Bone marrow (tissue), 2 donors: ENCODE measurements around the gene PDGFA.

Source experiments
- DNase-seq, 2 donors: peaks; one replicate each; lab custom pipeline; 2025; lab: John Stamatoyannopoulos, UW

PDGFA gene

DNA sequence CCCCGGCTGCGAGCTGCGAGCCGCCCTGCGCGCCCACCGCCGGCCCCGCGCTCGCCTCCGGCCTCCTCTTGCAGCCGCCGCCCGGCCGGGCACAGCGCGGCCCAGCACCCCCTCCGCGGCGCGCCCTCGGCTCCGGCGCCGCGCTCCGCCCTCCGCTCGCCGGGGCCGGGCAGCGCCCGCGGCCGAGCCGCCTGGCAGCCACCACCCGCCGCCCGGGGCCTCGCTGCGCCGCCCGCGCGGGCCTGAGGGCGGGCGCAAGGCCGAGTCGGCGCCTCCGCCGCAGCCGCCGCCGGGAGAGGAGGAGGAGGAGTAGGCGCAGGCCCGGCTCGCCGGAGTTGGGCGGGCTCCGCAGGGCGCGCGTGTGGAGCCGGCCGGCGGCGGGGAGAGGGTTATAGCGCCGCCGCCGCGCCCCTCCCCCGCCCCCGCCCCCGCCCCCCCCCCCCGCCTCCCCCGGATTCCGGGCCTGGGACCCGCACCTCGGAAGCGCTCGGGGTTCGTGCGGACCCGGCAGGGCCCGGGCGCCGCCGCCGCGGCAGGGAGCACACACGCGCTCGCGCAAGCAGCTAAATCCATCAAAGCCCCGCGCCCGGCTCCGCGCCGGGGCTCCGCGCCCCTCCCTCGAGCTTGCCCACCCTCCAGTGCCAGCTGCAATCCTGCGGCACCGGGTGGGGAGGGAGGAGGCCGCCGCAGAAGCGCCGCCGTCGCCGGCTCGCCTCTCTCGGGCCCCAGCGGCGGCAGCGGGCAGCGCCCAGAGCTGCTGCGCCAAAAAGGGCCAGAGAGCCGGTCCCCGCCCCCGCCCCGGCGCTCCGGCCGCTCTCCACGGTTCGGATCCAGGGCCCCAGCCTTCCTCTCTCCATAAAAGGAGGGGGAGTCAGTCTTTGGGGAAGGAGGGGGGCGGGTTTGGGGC lies at the start of gene PDGFA:
Gene PDGFA, minus strand, starts transcription at position 363 of the 907 bp plus-strand sequence. CDS start 845 bp downstream, outside the sequence.
- DNase-seq = peak in 1 of 2 donors; percentile 39

DNA sequence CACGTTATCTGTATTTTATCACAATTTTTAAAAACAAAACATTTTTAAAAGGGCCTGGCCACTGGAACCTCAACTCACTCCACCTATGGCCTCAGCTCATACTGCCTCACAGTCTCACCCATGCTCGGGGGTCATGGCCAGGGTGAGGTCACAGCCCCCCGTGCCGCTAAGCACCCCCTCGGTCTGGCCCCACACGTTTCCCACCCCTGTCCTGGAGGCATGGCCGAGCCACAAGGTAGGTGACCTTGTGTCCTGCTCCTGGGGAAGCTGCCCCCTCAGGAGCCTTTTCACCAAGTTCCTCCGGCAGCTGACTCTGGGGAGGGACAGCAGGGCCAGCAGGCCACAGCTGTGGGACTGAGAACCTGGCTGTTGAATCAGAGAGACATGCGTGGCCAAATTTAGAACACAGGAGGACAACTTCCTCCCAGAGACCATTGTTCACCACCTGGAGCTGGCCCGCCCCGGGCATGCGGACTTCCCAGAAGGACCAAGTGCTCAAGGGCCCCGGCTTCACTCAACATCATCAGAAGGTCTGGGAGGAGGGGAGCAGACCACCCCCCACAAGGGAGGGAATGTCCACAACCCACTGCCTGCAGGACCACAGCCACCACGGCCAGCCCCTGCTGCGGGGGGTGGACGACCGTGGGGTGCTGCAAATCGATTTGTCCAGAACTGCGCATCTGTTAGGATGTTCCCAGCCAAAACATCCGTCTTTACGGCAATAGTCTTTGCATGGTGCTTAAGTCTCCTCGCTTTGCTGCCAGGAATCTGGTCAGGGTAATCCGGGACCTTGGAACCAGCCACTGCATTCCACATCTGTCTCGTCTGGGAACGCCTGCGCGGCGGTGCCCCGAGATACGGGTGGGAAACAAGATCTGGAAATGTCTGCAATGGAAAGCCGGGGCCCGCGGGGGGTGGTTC lies 48.6 kb upstream of the PDGFA start:
- DNase-seq = no peak

DNA sequence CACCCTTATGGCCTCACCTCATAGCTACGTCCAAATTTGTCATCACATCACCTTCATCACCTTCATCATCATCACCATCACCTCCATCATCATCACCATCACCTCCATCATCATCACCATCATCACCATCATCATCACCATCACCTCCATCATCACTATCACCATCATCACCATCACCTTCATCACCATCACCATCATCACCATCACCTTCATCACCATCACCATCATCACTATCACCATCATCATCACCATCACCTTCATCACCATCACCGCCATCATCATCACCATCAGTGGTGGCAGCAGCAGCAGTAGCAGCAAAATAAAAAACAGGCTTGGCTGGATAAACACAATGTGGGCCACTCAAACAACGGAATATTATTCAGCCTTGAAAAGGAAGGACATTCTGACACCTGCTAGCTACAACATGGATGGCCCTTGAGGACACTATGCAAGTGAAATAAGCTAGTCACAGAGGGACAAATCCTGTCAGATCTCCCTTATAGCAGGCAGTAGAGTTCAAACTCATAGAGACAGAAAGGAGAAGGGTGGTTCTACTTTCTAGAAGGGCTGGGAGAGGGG lies 47.7 kb upstream of the PDGFA start:
- no peak for DNase-seq

DNA sequence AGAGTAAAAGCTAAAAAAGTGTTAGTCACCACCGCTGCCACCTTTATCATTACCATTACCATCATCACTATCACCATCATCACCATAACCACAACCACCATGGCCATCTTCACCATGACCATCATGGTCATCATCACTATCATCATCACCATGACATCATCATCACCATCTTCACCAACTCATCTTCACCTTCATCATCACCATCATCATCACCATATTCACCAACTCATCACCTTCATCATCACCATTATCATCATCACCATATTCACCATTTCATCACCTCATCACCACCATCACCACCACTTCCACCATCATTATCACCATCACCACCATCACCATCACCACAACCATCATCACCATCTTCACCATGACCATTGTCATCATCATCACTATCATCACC lies 46.5 kb upstream of the PDGFA start:
- no peak for DNase-seq

DNA sequence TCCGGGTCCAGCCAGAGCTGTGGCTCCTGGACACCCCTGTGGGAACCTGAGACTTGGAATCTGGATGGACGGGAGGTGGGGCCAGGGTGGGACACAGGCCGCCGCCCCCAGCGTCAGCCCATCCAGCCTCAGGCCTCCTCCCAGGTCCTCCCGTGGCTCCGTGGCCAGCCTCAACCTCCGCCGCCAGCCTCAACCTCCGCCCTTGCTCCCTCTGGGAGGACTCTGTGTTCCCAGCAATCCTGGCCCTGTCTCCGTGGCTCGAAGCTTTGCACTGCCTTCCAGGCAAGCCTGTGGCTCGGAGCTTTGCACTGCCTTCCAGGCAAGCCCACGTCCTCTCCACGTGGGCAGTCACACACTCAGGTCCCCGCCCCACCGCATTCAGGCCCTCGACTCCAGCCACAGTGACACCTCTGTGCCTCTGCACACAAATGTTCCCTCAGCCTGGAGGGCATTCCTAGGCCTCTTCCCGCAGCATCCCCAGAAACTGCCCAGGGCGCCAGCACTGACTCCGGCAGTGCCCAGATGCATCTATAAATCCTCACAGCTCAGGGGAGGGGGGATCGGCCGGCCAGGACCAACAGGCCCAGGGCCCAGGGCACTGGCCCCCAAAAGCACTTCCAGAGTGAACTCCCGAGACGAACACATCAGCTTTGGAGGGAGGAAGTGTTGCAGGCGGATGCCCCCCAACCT lies 44.7 kb upstream of the PDGFA start:
- DNase-seq = no peak

DNA sequence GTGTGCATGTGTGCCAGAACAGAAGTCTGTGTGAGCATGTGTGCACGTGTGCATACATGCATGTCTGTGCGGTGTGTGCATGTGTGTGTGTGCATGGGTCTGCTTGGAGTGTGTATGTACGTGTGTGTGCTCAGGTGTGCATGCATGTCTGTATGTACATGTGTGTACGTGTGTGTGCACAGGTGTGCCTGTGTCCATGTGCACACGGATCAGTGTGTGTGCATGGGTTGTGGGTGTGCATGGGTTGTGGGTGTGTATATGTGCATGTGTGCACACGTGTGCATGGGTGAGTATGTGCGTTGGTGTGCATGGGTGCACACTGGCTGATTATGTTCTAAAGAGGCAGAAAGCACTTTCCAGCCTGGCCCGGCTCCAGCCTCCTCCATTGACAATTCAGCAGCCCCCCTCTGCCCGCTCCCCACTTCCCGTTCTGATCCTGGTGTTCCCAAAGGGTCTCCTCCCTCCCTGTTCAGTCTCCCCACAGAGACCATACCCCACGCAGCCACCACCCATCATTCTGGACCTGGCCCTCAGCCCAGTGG lies 44.1 kb upstream of the PDGFA start:
- DNase-seq = no peak

DNA sequence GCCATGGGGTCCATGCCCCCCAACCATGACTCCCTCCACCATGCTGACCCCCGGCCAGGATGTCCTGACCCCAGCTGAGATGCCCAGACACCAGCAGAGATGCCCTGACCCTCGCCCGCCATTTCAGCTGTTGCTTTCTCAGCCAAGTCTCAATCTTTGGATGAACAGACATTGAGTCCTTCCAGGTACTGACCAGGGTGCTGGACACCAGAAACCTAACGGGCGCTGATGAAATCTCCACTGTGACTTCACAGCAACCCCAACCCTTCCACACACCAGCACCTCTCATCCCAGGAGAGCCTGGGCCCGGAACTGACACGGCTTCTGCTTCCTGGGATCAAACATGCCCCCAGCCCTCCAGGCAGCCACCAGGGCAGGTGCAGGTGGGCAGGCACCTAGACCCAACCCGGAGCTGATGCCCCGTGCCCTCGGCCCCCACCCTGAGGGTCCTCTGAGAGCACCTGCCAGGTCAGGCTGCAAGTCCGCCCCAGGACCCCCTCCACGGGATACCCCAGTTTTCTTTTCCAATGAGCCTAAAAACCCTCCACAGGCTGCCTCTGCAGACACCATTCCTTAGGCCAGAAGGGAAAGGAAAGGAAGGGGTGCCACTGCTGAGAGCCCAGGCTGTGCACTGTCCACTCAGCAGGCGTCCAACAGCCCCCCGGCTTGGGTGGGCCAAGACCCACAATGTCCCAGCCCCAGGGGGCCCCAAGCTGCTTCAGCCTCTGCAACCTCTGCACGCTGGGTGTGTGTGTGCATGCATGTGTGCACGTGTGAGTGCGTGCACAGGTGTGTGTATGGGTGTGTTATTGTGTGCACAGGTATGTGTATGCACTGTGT lies 43.4 kb upstream of the PDGFA start:
- no peak for DNase-seq

DNA sequence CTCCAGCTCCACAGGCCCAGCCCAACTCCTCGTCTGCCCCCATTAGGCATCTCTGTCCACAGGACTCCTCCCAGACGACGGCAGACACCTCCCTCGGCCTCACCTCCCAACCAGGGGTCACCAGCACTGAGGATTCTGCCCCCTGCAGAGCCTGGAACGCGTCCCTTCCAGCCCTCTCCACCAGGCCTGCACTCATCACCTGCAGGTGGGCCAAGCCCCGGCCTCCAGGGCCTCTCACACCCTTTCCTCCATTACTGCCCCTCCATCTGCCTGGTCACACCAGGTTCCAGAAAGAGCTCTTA lies 42.7 kb upstream of the PDGFA start:
- no peak for DNase-seq

DNA sequence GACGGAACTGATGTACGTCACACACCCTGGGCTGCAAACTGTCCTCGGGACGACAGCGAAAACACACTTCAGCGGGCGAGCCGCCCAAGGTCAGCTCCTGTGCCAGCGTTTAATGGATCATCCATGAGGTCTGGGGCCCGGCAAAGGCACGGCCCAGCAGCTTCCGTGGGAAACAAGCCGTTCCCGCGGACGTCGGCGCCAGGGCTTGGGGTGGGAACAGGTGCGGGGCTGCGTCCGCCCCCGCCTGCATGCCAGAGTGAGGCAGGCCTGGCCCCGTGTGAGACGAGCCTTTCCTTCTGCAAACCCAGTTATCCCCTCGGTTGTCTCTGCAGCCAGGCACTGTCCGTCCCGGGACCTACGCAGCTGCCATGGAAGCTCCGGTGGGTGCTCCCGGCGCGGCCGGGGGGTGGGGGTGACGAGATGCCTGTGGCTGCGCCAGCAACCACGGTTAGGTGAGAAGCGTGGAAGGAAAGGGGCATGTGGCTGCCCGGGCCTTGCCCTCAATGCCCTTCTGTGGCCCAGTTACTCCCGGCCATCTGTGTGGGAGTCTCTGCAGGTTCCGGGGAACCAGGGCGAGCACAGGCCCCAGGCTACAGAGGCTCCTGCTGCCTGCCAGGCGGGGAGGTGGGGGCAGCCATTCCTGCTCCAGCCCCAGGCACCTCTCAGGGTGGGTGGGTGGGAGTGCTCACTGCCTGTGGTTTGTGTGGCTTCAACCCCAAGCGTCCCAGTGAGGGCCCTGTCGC lies 42.2 kb upstream of the PDGFA start:
- DNase-seq = no peak

DNA sequence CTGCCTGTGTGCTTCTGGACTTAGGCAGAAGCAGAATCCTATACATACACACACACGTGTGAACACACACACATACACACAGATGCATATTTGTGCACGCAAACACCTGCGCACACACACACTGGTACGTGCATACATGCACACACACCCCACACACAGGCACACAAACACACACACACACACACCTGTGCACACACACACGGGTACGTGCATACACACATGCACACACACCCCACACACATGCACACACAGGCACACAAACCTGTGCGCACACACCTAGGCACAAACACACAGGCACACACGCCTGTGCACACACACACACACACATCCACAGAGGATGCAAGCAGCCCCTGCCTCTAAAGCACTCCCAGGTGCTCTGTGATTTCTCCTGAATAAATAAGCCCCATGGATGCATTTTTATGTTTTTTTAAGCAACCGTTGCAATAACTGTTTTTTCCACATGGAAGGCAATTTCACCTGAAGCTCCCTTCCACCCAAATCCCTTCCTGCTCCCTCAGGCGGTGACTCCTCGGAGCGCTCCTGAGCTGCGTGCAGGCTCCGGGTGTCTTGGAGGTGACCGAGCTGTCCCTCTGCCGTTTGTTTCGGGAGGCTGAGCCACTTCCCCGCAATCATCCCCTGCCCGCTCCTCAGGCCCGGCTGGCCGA lies 41.5 kb upstream of the PDGFA start:
- DNase-seq = no peak

DNA sequence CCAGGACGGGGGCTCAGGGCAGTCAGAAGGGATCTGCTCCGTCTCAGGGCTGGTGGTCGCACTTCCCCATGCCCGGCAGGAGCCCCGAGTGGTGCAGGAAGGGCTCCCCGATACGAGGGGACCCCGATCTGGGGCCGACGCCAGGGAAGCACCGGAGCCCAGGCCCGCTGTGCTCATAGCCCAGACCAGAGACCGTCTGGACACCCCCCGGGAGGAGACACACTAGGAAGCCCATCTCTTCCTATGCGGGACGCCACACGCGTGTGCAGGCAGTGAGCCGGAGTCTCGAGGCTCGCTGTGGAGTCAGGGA lies 39.7 kb upstream of the PDGFA start:
- DNase-seq = no peak

DNA sequence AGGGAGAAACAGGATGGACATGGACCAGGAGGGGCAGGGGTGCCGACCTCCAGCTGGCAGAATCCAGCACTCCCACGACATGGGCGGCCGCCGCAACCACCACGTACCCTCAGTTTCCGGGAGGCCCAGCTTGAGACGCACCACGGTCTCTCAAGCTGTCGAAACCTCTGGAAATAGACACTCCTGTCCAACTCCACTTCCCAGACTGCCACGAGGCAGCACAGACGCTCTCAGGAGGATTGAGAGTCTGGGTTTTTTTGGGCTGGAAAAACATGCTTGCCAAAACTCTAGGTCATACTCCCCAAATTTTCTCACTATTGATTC lies 37.9 kb upstream of the PDGFA start:
- DNase-seq = no peak

DNA sequence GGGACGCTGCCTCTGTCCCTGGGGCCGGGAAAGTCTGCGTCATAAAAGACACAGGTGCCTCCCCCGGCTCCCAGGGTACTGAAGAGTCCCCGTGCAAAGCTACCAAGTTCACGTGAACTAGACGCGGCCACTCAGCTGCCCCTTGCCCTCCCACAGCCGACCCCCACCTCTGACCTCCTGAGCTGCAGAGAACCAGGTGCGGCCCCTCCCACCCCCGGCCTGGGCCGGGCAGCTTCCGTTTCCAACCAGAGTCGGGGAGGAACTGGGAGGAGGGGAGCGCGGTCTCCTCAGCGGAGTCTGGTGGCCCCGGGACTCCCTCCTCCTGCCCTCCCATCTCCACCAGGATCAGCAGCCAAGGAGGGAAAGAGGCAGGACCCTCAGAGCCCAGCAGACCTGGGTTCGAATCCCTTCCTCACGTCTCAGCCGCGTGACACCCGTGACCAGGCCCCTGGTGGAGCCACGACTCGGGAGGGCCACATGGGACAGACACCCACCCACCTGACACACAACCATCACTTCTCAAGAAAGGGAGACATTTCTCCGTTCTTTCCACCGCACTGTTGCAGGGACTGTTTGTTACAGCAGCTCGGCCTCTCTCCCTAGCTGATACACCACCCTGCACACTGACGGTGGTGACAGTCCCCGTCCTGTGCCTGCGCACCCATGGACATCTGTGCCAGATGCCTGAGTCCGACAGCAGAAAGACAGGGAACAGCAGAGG lies 37.4 kb upstream of the PDGFA start:
- DNase-seq = no peak

DNA sequence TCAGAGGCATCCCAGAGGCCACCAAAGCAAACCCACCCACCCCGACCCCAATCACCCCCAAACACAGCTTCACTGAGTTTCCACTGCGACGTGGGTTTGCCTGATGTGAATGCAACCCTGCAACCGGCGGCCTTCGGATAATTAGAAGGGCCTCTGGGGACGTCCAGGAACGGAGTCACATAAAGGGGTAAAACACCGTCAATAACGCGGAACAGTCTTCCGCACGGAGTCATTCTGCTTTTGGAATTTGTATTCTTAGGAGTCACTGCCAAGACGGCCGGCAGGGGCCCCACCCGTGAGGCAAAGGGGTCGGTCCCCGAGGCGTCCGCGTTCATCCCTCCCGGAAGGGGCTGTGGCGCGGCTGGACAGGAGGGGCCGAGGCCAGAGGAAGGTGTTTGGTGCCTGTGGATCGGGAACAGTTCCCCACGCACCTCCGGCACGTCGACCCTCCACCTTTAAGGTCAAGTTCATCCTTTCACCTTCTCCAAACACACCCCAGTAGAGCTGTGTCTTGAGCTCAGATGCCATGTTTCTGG lies 36.7 kb upstream of the PDGFA start:
- no peak for DNase-seq

DNA sequence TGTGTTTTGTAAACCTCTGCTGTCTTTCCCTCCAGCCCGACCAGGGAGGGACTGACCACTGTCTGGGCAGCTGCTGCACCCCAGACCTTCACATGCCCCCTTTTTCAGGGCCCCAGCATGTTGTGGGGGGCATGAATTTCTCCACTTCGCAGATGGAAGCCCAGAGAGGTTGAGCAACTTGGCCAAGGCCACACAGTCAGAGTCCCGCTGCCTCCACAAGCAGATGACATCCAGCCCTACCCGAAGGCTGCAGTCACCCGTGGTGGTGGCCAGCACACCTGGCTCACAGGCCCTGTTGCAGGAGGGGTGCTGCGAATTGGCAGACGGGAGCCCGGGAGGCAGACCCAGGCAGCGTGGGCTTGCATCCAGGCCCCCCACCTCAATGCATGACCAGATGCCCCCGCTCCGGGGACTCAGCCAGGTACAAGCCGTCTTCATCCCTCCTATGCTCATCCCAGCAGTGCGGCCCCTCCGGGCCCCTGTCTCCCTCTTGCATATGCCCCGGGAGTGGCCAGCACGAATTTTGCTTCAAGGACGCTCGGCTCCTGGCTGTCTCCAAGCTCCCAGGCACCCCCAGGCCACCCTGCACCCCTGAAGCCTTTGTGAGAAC lies 36.0 kb upstream of the PDGFA start:
- DNase-seq = no peak

DNA sequence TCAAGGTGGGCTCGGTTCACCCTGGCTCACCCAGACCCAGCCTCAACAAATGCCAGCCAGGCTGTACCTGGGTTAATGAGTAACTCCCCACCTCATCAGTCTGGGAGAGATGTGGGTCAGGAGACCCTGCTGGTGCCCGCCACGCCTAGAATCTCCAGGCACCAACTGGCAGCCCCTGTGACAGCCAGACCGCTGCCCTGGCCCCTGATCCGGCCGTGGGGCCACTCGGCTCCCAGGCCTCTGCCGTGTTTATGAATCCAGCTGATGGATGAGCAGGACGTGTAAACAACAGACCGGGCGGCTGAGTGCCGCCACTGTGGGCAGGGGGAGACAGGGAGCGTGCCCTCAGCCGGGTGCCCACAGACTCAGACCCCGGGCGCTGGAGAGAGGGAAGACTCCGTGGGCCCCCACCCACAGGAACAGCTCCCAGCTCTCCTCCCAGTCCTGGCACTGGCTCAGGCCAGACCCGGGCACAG lies 34.0 kb upstream of the PDGFA start:
- DNase-seq = no peak

DNA sequence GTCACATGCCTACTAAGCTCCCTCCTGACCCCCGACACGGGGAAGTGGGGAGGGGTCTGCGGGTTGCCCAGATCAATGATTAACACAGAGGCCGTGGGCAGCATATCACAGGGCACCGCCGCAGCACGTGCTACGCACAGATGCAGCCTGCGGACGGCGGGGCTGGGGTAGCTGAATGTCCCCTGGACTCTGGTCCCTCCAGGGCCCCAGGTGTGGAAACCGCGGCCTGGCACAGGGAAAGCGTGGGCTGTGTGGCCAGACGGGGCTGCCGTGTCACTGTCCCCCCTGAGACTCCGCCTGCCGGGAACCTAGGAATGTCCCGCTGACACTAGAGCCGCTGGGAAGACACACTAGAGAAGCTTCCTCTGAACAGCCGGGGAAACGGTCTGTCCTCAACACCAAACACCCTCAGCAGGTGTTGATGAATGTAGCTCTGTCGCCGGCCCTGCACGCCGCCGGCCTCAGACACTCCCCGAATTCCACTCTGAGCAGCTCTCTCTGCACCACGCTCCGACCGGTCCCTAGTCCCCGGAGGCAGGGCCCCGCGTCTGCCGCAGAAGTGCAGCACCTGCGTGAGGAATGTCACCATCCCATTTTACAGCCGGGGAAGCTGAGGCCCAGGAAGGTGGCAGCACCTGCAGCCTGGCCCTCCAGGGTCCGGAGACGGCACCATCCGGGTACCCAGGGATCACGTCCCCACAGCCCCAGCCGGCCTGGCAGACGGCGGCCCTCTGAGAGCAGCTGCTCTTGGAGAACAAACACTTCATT lies 33.4 kb upstream of the PDGFA start:
- DNase-seq = no peak
